ENCODE results near the gene HS6ST3.

DNA sequence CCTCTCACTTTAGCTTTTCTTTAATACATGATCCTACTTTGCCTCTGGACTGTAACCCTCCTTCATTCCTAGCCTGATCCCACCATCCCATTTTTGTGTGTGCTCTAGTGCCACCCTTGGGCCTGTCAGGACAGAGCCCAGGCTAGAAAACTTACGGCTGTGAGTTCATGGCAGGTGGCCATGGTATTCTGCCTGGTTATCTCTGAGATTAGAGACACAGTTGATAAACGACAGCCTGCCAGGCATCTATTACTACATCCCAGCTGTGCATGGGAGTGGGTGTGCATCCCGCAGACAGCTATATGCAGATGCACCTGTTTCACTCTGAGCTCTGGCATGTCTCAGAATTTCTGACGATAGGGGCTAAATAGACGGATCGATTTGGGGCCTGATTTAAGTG, 110.9 kb downstream of the HS6ST3 start:
- TF ChIP-seq POLR2A (IDR thresholded peaks at IDR 0.05), result no peak
- TF ChIP-seq, protein P1, sequence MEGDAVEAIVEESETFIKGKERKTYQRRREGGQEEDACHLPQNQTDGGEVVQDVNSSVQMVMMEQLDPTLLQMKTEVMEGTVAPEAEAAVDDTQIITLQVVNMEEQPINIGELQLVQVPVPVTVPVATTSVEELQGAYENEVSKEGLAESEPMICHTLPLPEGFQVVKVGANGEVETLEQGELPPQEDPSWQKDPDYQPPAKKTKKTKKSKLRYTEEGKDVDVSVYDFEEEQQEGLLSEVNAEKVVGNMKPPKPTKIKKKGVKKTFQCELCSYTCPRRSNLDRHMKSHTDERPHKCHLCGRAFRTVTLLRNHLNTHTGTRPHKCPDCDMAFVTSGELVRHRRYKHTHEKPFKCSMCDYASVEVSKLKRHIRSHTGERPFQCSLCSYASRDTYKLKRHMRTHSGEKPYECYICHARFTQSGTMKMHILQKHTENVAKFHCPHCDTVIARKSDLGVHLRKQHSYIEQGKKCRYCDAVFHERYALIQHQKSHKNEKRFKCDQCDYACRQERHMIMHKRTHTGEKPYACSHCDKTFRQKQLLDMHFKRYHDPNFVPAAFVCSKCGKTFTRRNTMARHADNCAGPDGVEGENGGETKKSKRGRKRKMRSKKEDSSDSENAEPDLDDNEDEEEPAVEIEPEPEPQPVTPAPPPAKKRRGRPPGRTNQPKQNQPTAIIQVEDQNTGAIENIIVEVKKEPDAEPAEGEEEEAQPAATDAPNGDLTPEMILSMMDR (IDR thresholded peaks at IDR 0.05), result no peak
- TF ChIP-seq EP300 (IDR thresholded peaks at IDR 0.05), result no peak
- no peak for TF ChIP-seq POLR2AphosphoS5 (IDR thresholded peaks at IDR 0.05)
